CMK (cell line): ENCODE measurements around the gene SPON2.

ENCODE experiments used
- DNase-seq: peaks from one replicate; pipeline ENCODE4 v3.0.0-alpha.2; 2010; ENCODE audit warnings: low read depth

SPON2 gene

DNA sequence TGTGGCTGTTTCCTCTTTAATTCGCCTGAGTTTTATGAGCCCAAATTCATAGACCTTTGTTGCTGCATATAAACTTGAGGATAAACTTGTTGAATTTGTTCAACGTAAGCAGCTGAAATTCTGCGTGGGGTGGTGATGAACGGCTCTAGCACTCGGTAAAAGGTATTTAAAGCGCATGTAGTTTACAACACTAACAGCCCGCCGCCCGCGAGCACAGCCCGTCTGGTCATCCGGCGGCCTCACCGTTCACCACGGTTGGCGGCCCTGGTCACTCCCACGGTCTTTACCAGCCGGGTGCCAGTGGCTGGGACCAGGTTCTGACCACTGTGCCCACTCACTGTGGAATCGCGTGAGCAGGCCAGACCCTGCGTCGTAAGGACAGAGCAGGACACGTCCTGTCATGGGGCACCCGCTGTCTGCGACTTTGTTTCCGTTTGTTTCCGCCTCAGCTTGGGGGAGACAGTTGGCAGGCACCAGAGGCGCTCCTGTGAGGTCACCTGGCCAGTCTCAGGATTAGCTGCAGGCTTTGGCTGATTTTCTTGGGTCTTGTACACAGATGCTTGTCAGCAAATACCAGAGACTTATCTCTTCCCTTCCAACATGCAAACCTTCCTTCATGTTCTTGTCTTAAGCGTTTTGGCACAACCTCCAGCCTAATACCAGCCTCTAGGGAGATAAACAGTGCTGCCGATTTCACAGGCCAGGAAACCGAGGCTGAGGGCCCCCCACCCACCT, 36.8 kb upstream of the SPON2 start:
- DNase-seq = no peak

DNA sequence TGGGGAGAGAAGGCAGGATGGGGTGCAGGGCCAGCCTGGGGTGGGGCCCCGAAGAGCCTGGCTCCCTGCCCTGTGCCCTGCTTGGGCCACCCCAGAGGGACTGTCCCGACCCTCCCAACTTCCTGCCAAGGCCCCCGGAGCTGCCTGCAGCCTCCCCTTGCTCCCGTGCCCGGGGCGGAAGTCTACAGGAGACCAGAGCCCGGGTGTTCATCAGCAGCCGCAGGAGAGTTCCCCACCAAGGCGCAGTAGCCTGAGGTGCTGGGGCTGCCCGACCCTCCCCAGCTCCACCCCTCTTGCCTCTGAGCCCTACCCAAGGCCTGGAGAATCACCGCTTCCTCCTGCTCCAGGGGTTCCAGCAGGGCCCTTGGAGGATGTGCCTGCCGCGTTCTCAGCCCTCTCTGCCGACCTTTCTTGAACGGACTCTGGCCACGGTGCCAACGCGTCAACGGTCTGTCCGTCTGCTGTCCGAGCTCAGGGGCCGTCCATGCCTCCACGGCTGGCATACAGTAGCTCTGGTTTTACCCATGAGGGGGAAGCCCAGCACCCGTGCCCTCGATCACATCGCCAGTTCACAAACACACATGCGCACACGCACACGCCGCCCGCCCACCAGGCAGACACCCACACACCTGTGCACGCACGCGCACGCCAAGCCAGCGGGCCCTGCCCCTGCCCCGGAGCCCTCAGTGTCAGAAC, 36.0 kb upstream of the SPON2 start:
- DNase-seq = no peak

DNA sequence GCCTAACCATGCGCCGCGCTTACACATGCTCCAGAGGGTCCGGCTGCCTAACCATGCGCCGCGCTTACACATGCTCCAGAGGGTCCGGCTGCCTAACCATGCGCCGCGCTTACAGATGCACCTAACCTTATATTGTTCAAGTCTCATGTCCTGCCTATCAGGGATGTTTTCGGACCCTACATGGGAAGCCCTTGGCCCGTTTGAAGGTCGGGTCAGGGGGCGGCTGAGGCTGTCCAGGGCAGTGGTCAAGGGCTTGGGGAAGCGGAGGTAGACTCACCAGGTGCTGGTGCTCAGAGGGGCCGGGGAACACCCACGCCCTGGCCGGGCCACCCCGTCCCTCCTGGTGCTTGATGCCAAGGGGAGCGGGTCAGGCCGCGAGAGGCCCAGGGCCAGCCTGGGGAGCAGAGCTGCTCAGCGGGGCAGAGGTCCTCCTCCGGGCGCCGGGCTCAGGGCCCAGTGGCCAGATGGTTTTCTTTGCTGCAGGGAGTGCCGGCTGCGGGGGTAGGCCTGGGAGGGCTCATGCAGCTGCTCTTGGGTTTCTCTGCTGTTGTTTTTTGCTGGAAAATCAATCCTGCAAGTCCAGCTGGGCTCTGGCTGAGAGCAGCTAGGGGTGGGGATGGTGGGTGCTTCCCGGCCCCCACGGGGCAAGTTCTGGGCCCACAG, 35.4 kb upstream of the SPON2 start:
- no peak for DNase-seq

DNA sequence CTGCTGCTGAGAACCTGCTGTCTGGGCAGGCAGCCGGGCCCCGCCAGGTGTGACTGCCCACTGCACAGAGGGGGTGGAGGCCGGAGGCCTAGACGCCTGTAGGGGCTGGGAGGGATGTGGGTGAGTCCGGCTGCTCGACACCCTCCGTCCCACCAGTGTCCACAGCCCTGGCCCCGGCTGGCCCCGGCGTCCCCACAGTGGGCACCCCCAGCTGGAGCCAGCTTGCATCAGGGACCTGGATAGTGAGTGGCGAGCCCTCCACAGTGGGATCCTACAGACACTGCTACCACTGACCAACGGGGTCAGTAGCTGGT, 34.7 kb upstream of the SPON2 start:
- no peak for DNase-seq

DNA sequence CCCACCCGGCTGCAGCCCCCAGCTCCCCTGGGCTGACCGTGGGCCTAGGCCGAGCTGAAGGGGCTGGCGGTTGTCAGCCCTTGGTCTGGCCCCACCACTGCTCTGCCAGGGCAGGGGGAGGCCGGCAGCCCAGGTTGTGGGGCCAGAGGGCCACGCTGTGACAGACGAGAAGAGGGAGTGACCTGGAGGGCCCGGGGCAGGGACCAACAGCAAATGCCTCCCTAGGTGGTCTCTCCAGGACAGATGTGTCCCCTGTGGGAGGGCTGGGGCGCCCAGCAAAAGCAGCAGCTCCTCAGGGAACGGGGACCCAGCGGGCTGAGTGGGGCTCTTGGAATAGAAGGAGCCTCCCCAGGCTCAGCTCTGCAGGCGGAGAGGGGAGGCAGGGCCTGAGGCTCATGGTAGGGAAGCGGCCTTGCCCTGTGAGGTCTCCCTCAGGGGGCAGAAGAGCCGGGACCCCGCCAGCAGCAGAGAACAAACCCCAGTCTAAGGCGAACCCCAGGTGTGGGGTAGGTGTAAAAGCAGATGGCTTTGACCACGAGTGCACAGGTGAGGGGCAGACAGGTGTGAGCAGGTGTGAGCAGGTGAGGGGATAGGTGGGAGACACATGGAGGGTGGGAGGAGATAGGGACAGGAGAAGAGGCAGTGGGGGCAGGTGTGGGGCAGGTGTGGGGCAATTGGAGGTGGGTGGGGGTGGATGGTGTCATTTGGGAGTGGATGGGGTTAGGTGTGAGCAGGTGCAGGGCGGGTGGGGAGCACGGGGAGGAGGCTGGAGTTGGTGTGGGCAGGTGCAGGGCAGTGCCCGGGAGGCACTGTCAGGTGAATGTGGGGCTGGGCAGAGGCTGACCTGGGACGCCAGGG, 34.1 kb upstream of the SPON2 start:
- DNase-seq = no peak

DNA sequence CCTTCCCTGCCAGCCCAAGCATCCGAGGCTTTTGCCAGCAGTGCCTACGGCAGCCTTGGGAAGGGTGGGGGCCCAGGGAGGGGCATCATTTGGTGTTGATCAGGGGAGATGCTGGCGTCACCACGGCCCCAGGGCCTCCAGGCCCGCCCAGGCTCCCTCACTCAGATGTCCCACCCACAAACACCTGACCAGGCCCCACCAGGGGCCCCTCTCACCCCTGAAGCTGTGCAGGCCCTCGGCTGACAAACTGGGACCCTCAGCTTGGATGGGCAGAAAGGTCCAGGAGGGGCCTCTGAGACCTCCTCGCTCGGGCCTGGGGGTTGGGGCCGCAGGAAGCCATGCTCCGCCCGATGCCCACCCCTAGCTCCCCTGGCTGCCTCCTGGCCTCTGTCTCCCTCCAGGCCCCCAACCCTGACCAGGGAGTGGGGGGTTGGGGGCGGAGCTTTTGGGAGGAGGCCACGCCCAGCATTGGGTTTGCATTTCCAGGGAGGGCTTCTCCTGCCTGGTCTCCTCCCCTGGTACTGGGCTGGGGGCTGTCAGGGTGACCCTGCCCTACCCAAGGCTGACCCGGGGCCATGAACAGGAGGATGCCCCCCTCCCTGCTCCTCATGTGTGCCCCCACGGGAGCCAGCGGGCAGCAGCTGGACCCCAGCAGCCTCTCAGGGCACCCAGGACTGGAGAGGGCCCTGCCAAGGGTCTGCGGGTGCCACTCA, 33.4 kb upstream of the SPON2 start:
- DNase-seq = no peak

DNA sequence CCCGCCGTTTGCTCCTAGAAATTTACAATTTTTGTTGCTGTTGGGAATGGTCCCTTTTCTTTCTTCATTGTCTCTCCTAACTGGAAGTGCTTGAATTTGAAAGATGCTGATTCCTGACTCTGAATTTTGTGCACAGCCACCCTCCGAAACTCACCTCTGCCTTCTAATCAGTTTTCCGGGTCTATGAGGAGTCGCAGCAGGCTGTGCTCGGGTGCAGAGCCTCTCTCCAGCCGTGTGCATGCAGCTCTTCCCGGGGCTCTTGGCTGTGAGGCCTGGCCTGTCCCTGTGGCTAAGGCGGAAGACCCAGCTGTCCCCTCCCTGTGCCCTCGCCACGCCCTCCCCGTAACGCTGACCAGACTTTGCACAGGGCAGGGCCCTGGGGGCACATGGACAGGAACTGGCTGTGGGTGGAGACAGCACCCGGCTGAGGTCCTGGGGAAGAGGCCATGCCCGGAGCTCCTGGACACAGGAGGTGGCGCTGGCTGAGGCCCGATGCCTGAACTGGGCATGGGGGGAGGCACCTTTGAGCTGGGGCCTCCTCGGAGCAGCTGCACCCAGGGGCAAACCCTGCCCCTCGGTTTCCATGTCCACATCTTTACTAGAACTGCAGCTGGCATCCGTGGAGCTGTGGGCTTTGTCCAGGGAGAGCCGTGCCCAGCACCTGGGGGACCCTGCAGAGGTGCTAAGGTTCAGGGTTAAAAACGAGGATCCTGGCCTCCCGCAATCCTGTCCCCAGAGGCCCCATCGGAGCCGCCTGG, 32.6 kb upstream of the SPON2 start:
- no peak for DNase-seq

DNA sequence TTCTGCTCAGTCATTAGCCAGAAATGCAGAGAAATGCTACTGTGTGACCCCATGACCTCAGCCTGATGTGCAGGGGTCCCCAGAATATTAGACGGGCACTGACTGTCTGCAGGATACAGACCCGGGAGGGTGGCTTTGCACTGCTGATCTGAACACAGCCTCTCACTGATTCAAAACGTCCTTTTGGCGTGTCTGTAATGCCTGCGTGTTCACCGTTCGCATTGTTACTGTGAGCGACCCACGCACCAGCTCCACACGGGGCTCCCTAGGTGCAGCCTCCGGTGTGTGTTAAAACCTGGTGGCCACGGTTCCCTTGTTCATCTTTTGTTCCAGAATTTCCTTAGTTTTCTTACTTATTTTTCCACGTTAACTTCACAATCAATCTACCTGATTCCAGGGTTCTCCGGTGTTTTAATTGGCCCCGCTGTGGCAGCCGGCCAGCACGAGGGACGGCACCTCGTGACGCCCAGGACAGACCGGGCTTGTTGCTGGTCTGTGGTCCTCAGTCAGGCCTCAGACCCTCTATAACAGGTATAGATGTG, 32.0 kb upstream of the SPON2 start:
- no peak for DNase-seq

DNA sequence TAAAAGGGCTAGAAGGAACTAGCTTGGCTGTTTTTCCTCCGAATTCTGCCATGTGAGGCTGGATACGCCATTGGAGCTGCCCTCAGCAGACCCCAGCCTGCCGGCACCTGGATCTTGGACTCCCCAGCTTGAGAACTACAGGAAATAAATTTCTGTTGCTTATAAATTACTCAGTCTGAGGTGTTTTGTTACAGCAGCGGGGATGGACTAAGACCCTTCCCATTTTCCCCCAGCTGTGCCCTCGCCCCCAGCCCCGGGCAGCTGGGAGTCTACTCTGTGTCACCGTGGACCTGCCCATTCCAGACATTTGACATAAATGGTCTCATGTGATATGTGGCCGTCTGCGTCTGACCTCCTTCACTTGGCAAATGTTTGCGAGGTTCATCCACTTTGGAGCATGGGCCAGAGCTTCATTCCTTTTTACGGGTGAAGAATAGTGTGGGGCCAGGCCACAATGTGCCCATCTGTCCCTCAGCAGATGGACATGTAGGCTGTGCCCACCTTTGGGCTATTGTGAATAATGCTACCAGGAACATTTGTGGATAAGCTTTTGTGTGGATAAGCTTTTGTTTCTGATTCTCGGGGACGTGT, 30.7 kb upstream of the SPON2 start:
- DNase-seq = no peak

DNA sequence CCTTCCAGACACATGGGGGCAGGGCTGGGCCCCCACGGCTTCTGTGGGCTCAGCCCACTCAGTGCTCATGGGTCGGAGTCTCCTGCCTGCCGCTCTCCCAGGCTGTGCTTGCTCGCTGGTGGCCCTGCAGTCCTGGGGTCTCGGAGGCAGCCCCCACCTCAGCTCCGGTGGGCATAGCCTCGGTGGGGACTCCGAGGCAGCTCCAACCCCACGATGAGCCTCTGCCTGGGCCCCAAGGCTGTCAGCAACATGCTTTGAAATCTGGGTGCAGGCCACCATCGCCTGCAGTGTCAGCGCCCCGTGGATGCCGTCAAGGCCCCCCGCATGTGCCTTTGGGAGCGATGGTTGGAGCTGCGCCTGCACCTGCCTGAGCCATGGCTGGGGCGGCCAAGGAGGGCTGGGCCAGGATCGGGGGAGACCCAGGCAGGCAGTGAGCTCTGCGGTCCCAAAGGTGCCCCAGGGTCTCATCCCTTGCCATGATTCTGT, 30.2 kb upstream of the SPON2 start:
- DNase-seq = no peak

DNA sequence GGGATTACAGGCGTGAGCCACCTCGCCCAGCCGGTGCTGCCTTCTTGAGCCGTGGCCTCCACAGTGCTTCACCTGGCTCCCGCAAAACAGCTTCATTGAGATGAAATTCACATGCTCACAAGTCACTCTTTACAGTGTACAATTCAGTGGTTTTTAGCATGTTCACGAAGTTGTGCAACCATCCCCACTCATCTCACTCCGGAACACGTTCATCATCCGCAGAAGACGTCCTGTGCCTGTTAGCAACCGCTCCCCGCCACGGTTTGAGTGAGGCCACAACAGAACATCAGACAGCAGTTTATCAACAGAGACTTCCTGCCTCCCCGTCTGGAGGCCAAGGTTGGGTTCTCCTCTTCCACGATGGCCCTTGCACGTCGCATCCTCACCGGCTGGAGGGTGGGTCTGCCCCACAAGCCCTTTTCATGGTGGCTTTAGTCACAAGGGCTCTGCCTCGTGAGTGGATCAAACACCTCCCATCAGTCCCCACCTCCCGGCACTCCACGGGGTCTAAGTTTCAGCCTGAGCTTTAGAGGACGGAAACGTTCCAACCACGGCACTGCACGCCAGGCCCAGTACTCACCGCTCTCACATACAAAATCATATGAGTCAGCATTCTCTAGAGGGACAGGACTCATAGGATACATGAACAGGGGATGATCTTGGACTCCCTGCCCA, 29.6 kb upstream of the SPON2 start:
- no peak for DNase-seq

DNA sequence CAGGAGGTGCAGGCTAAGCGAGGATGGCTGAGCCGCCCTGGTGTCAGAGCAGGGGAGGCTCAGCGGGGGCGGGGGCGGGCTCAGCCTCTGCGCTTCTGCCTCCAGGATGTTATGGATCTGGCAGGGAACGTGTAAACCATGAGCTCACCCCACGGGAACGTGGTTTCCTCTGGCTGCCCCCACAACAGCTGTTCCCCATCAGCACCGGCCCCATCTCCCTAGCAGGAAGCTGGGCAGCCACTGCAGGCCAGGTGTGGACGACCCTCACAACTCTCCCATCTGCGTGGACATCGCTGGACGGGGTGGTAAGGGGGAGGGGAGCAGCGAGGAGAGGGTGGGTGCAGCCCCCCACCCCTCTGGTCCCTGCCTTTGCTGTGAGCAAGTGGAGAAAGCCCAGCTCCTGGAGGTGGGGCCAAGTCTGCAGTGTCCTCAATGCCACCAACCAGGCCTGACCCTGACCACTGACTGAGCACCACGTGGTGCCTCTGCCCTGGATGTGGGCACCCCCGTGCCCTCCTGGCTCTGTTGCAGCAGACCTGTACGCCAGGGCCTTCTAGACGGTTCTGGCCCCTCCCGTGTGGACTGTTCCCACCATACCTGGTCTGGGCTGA, 28.1 kb upstream of the SPON2 start:
- DNase-seq = no peak

DNA sequence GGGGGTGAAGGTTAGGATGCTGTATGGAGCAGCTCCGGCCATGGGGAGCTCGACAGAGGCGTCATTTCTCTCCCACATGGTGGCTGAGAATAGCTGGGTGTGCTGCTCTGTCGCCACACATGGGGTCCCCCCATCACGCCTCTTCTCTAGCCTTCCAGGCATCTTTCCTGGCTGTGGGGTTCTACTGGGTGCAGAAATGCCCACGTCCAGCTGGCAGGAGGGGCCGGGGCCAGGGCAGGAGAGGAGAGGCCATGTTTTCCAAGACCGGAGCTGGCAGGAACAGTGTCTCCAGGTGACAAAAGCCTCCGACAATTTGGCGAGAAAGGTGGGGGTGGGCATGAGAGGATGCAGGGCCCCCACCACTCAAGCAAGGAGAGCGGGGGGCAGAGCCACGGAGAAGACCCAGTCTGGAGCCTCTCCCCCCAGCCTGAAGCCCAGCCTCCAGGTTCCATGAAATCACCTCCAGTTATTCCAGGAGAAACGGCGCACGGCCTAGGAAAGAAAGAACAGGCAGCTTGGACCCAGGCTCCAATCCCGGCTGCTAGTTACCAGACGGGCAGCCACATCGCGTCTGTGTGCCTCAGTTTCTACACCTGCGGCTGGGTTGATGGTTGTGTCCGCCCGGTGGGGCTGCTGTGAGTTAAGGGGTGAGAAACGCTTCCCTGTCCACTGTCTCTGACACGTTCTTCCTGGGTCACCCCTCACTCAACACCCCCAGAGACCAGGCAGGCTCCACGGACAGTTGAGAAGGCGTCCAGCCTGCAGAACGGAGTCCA, 27.4 kb upstream of the SPON2 start:
- no peak for DNase-seq

DNA sequence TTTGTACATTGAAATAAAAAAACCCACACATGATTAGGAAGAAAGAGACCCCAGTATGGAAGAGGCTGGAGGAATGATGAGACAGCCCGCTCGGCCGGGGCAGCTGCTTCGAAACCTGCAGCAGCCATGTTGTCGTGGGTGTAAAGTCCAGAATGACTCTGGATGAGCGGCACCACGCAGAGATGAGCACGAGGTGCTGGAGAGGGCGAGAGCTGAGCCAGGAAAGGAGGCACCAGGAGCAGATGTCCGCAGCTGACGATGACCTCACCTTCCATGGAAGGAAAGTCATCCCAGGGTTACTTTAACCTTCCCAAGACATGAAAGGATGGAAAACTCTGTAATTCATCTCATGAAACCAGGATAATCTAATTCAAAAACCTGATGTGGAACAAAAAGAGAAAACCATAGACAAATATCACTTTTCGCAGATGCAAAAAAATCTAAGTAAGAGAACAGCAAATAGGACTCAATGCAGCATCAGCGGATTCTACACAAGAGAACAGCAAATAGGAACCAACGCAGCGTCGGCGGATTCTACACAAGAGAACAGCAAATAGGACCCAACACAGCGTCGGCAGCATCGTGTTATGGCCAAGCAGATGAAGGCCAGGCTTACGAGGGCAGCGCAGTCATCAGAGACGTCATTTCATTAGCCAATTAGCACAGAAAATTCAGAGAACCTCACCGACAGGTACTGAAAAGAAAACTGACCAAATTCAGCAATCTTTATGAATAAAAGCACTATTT, 25.9 kb upstream of the SPON2 start:
- no peak for DNase-seq

DNA sequence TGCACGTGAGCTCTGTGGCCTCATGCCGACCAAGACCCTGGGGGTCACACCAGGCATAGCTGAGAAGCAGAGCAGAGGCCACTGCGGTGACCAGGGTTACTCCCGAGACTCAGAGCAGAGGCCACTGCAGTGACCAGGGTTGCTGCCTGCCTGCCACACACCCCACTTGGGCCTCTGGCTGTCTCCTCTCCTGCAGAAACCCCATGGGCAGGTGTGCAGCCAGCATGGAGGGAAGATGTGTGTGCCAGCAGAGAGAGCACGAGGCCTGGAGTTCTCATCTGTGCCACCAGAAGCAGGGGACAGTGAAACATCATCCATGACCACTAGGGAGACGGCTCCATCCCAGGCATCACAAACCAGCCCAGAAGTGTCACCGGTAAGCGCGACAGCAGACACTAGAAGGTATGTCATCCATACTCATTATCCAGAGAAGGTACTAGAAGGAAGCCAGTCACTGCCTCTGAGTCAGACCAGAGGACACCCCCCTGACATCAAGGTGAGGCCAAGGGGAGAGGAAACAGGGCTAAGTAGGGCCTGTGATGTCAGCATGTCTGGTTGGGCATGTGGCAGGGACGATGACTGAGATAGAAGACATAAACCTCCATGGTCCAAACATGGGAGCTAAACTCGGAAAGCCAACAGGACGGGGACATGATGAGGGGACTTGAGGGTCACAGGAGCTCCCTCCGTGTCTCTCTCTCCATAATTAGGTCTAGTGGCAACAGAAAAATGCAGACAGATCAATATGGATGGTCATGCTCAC, 24.2 kb upstream of the SPON2 start:
- DNase-seq = no peak

DNA sequence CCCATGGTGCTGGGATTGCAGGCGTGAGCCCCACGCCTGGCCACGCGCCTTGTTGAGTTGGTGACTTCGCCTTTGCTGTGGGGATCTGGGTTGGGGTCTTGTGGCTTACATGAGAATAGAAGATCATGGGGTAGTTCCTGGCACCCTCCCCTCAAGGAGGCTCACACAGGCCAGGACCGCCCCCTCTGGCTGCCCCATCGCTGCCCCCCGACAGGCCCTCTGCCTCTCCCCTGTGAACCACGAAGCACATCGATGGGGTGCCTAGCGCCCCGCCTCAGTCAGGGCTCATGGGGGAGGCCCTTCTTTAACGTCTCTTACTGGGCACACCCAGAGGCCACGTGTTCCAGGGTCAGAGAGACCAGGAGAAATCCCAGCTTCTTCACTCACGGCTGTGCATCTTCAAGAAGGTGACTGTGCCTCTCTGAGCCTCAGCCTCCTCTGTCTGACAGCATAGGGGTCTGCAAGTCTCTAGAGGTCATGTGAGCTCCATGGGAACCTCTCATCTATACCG, 23.6 kb upstream of the SPON2 start:
- DNase-seq = no peak
